Sigmoid colon (tissue), 4 donors: ENCODE data around the gene ACSS3.

Source experiments
- EP300 ChIP-seq, 4 donors: sonication (generic); formaldehyde crosslinking; IDR thresholded peaks; one replicate each; pipeline ENCODE4 v1.6.1; 2017; ENCODE audit warnings: antibody characterized with exemption in 4 of 4
- POLR2A ChIP-seq, 2 donors: fragments of 450-650 bp; IDR thresholded peaks; one replicate each; pipeline ENCODE4 v1.6.1; 2016; ENCODE audit warnings: antibody characterized with exemption in 2 of 2, mild to moderate bottlenecking in 2 of 2, moderate library complexity in 2 of 2
- TF ChIP-seq, protein P1 (sequence below), 4 experiments: fragments of 450-650 bp in 3 of 4; fragments of 200-600 bp in 1 of 4; IDR thresholded peaks; one replicate each; pipeline ENCODE4 v1.5.1; 2016 to 2019; ENCODE audit warnings: antibody characterized with exemption in 4 of 4, mild to moderate bottlenecking in 3 of 4, moderate library complexity in 2 of 4

GRCh38 chr12:81221681-81222080 is 143.8 kb downstream of the ACSS3 start:
- TF ChIP-seq, protein P1, sequence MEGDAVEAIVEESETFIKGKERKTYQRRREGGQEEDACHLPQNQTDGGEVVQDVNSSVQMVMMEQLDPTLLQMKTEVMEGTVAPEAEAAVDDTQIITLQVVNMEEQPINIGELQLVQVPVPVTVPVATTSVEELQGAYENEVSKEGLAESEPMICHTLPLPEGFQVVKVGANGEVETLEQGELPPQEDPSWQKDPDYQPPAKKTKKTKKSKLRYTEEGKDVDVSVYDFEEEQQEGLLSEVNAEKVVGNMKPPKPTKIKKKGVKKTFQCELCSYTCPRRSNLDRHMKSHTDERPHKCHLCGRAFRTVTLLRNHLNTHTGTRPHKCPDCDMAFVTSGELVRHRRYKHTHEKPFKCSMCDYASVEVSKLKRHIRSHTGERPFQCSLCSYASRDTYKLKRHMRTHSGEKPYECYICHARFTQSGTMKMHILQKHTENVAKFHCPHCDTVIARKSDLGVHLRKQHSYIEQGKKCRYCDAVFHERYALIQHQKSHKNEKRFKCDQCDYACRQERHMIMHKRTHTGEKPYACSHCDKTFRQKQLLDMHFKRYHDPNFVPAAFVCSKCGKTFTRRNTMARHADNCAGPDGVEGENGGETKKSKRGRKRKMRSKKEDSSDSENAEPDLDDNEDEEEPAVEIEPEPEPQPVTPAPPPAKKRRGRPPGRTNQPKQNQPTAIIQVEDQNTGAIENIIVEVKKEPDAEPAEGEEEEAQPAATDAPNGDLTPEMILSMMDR (IDR thresholded peaks at IDR 0.05): no peak
- TF ChIP-seq POLR2A (IDR thresholded peaks at IDR 0.05) (no peak), EP300 (IDR thresholded peaks at IDR 0.05) (no peak)
